ENCODE results near the gene ARSG. TPM values are rescaled to one million over a fixed set of nuclear protein-coding genes. Genes with fewer than 3 reads are reported as not detected.

The ARSG gene
- total and polyA plus RNA-seq, 7 donors: 1.7 to 6.1 (median 2.5) TPM

GRCh38 chr17:68294617-68295016 is 3.3 kb downstream of the ARSG start:
- no peaks in the 10 kb centered on the region for H3K36me3 ChIP-seq (ENCODE audit: insufficient read depth in 1 of 2, low read depth in 1 of 2)
- intact Hi-C loops (cut with DNase I): no loop called here
- peaks cover 28% of the 10 kb centered on the region for H3K4me1 ChIP-seq
- TF ChIP-seq CTCF (IDR thresholded peaks at IDR 0.05): no peak
- 89 to 92% (median 91%) methylated on average over 4 of the region's 4 CpGs for WGBS, 3 donors
- no peak for ATAC-seq
- no peak overlapping the region for H3K27ac ChIP-seq
- H3K27me3 ChIP-seq (ENCODE audit: insufficient read depth in 3 of 3, low read length in 2 of 3): no peaks in the 10 kb centered on the region
- H3K4me3 ChIP-seq: no peak overlapping the region
- no peaks in the 10 kb centered on the region for H3K9me3 ChIP-seq
- DNase-seq: no peak

- Histone ChIP-seq H3K27ac (no peak overlapping the region), H3K36me3 (ENCODE audit: insufficient read depth in 1 of 2, low read depth in 1 of 2) (no peaks in the 10 kb centered on the region), H3K9me3 (no peaks in the 10 kb centered on the region), H3K4me1 (peaks cover 28% of the 10 kb centered on the region), H3K4me3 (no peak overlapping the region), H3K27me3 (ENCODE audit: insufficient read depth in 3 of 3, low read length in 2 of 3) (no peaks in the 10 kb centered on the region)
- 85 to 93% (median 86%) methylated on average over 7 of the region's 7 CpGs for WGBS, 3 donors
- no peak for DNase-seq
- intact Hi-C loops (cut with DNase I): no loop called here
- TF ChIP-seq CTCF (IDR thresholded peaks at IDR 0.05): no peak
- no peak for ATAC-seq
These were observed 3.8 kb downstream of the ARSG start for GRCh38 chr17:68295086-68295485.

- DNase-seq (peak in 1 of 2 donors; percentile 73), ATAC-seq (peak in 3 of 4 donors; percentile 47 to 81 (median 63))
- no peak for TF ChIP-seq CTCF (IDR thresholded peaks at IDR 0.05)
- Histone ChIP-seq H3K9me3 (no peaks in the 10 kb centered on the region), H3K36me3 (ENCODE audit: insufficient read depth in 1 of 2, low read depth in 1 of 2) (no peaks in the 10 kb centered on the region), H3K4me1 (peaks cover 23% of the 10 kb centered on the region), H3K4me3 (no peak overlapping the region), H3K27me3 (ENCODE audit: insufficient read depth in 3 of 3, low read length in 2 of 3) (no peaks in the 10 kb centered on the region), H3K27ac (peak overlapping the region; percentile 65)
- 76 to 84% (median 78%) methylated on average over 18 of the region's 18 CpGs for WGBS, 3 donors
- intact Hi-C loops (cut with DNase I): no loop called here
These were observed 5.2 kb downstream of the ARSG start for GRCh38 chr17:68296217-68297191.

- peak overlapping the region; percentile 65 for H3K27ac ChIP-seq
- TF ChIP-seq CTCF (IDR thresholded peaks at IDR 0.05): no peak
These were observed 5.9 kb downstream of the ARSG start for GRCh38 chr17:68297195-68297594.

More at GRCh38 chr17:68297195-68297594, 5.9 kb downstream of the ARSG start:
- peak overlapping the region; percentile 4 for H3K4me3 ChIP-seq
- DNase-seq (no peak), ATAC-seq (peak; percentile 76 to 89 (median 84))
- H3K4me1 ChIP-seq: peaks cover 19% of the 10 kb centered on the region
- H3K27me3 ChIP-seq (ENCODE audit: insufficient read depth in 3 of 3, low read length in 2 of 3): no peaks in the 10 kb centered on the region
- 29 to 43% (median 30%) methylated on average over 4 of the region's 4 CpGs for WGBS, 3 donors
- H3K36me3 ChIP-seq (ENCODE audit: insufficient read depth in 1 of 2, low read depth in 1 of 2): no peaks in the 10 kb centered on the region
- intact Hi-C loops (cut with DNase I): no loop called here
- H3K9me3 ChIP-seq: no peaks in the 10 kb centered on the region
